Activated CD4-positive, alpha-beta T cell treated with anti-CD3 and anti-CD28 coated beads, Interleukin-2, Interleukin-4, amounts not matched to agents 100 ng/mL and 50 ng/mL, durations not matched to agents 16 hours and 8 hours (primary cell): ENCODE data around the gene LRP10.
"Not testable (repeated sequence)": the region's sequence is repeated elsewhere in the genome, so short reads cannot be mapped to it uniquely, and the experiment has no call there.

Experiments
- DNase-seq: peaks from one replicate; pipeline ENCODE4 v3.0.0-alpha.2; 2020; ENCODE audit warnings: low spot score

Gene LRP10

DNA sequence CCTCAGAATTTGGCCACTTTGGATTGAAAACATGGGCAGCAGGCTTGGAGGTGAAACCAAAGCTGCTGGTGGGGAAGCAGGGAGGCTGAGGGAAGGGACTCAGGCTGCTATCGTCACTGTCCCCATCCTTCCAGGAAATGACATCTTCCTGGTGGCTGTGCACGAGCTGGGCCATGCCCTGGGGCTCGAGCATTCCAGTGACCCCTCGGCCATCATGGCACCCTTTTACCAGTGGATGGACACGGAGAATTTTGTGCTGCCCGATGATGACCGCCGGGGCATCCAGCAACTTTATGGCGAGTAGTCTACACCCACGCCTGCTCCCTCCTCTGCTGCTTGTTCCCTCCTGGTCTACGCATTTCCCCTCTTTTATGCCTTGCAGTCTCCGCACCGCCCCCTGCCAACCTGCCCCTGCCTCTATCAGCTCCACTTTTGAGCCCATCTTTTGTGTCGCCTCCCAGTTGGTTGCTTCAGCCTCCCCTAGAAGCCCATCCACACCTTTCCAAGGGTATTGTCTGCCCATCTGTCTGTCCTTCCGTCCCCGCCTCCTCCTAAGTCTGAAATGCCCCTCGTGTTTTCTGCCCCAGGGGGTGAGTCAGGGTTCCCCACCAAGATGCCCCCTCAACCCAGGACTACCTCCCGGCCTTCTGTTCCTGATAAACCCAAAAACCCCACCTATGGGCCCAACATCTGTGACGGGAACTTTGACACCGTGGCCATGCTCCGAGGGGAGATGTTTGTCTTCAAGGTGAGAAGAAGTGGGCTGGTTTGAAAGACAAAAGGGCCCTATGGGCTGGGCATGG lies 28.2 kb upstream of the LRP10 start:
- no peak for DNase-seq

DNA sequence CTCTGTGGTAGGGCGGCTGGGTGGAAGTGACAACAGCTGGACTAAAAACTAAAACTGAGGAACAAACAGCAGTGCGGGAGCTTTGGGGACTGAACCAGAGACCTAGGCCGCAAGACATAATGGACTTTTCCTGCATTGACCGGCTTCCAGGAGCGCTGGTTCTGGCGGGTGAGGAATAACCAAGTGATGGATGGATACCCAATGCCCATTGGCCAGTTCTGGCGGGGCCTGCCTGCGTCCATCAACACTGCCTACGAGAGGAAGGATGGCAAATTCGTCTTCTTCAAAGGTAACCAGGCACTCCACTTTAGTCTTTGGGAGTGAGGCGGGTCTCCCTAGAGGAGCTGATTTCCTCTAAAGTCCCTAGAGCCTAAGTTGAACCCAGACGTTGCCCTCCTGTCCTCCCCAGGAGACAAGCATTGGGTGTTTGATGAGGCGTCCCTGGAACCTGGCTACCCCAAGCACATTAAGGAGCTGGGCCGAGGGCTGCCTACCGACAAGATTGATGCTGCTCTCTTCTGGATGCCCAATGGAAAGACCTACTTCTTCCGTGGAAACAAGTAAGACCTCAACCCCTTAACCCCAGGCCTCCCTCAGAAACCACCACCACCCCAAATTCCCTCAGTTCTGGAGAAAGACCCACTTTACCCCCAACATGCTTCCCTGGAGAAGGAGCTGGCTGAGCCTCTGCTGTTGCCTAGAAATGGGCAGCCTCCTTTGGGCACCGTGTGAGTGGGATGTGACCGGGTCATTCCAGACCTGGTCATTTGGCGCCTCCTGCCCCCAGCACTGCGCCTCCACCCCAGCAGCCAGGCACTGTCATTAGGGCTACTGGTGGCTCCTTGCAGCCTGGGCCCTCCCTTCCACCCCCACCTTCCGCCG lies 27.1 kb upstream of the LRP10 start:
- no peak for DNase-seq

DNA sequence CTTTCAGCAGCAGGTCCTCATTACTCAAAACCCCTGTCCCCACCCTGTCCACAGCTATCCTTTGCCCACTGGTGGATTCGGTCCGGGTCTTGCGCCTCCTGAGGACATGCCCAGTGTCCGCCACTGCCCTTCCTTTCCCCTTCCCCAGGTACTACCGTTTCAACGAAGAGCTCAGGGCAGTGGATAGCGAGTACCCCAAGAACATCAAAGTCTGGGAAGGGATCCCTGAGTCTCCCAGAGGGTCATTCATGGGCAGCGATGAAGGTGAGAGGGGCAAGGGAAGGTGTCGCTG lies 26.5 kb upstream of the LRP10 start:
- no peak for DNase-seq

DNA sequence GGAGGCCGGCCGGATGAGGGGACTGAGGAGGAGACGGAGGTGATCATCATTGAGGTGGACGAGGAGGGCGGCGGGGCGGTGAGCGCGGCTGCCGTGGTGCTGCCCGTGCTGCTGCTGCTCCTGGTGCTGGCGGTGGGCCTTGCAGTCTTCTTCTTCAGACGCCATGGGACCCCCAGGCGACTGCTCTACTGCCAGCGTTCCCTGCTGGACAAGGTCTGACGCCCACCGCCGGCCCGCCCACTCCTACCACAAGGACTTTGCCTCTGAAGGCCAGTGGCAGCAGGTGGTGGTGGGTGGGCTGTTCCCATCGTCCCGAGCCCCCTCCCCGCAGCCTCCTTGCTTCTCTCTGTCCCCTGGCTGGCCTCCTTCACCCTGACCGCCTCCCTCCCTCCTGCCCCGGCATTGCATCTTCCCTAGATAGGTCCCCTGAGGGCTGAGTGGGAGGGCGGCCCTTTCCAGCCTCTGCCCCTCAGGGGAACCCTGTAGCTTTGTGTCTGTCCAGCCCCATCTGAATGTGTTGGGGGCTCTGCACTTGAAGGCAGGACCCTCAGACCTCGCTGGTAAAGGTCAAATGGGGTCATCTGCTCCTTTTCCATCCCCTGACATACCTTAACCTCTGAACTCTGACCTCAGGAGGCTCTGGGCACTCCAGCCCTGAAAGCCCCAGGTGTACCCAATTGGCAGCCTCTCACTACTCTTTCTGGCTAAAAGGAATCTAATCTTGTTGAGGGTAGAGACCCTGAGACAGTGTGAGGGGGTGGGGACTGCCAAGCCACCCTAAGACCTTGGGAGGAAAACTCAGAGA lies 25.5 kb upstream of the LRP10 start:
- DNase-seq, result no peak

DNA sequence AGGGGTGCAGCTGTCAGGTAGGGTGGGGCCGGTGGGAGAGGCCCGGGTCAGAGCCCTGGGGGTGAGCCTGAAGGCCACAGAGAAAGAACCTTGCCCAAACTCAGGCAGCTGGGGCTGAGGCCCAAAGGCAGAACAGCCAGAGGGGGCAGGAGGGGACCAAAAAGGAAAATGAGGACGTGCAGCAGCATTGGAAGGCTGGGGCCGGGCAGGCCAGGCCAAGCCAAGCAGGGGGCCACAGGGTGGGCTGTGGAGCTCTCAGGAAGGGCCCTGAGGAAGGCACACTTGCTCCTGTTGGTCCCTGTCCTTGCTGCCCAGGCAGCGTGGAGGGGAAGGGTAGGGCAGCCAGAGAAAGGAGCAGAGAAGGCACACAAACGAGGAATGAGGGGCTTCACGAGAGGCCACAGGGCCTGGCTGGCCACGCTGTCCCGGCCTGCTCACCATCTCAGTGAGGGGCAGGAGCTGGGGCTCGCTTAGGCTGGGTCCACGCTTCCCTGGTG lies 24.7 kb upstream of the LRP10 start:
- DNase-seq, result no peak

DNA sequence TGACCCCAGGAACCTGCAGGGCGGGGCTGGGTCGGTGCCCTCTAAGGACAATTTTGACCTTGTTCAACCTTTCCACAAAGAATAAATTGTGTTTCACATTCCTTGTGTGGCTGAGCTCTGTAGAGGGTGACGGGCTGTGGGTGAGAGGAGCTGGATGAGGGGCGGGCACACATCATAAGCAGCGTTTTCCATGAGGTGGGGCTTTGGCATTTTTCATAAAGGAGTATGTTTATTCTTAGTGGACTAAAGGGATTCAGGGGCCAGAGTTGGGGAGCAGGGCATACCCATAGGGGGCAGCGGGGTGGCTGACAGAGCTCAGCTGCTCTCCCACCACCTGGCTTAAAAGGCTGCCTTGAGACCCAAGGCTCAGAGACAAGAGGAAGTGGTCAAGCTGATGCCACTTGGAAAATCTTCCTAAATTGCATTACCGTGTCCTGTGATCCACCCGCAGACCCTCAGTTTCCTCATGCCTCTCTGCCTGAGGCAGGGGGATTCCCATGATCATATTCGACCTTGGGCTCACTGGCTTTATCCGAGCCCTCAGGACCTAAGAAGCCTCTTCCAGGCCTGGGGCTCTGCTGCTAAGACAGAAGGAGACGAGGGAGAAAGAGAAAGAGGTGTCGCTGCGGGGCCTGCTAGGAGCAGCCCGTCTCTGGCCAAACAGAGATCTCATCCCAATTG lies 23.7 kb upstream of the LRP10 start:
- DNase-seq, result no peak

DNA sequence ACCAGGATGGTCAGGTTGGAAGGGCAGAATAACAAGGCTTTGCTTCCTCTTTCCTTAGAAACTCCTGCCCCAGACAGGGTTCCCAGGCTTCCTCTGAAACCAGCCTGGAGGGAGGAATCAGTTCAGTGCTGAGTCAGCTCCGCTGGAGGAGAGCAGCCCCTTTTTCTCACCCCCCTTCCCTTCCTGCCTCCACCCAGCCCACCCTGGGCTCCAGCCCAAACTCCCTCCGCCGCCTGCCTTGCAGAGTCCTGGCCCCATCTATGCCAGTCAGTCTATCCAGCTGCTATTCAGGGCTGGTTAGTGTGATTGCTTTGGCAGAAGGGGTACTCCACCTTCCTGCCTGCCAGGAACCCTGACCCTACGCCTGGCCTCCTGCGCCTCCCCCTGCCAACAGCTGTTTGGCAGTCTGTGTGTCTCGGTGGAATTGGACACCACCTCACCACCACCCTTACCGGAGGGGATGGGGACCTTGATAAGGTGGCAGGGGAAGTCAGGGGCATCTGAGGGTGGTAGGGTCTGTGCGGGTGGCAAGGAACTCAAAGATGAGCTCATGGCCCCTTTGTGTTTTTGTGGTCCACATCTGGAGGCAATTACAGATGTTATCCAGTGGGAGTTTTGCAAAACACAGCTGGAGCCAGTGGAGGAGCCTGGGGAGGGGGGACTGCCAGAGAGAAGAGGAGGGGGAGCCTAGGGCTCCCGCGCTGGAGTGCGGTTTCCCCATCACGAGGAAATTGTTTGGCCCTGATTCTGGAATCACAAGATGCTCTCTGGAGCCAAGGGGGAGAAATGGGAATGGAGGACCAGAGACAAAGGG lies 23.0 kb upstream of the LRP10 start:
- DNase-seq, result no peak

DNA sequence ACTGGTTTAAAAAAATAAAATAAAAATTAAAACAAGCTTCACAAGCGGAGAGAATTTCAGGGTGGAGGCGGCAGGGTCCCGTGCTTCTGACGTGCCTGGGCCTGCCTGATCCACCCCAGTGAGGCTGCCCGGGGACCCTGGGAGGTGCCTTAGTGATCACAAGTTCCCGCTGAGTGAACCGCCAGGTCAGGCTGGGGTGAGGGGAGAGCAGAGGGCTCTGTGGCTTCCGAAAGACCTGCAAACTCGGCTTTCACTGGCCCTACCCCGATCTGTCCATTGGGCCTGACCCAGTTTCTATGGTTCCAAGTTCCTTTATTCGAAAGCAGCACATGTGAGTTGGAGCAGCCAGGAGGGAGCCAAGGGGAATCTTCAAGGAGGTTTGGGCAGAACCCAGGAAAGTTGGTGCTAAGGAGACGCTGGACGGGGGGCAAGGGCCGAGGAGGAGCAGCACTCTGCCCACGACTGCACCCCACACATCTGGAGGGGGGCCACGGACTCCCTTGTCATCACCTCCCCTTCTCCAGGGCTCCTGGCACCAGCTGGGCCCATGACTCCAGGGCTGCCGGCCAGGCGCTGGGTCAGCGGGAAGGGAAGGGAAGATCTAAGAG lies 22.2 kb upstream of the LRP10 start:
- DNase-seq, result no peak

DNA sequence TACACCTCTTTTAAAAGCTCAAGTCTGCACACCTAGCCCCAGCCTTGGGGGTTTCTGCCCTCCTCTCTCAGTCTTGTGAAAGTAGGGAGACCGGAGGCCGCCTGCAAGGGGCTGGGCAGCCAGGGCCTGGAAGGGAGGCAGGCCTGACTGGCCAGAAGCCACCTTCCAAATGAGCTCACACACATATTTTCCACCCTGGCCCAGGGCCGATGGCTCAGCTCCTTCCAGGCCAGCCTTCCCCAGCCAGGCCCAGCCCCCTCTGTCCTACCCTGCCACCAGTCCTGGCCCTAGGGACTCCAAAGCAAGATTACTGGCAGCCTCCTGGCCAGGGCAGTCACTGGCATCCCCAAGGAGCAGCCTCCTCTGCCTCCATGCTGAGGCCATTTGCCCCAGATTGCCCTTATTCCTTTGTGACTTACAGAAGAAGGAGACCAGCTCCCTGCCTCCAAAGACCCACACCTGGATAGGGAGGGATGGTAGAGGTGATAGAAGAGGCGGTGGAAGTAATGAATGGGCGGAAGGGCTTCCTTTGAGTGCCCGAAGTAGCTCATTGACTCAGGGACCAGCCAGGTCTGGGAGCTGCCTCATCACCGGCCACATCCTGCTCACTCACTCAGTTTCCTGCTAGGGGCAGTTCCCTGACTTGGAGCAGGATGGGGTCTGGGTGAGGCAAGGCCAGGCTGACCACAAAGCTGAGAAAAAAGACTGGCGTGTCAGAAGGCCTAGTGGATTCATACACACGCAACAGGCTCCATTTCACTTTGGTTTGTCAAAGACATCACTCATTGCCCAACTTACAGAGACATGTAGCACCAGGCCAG lies 20.4 kb upstream of the LRP10 start:
- peak; percentile 74 for DNase-seq

DNA sequence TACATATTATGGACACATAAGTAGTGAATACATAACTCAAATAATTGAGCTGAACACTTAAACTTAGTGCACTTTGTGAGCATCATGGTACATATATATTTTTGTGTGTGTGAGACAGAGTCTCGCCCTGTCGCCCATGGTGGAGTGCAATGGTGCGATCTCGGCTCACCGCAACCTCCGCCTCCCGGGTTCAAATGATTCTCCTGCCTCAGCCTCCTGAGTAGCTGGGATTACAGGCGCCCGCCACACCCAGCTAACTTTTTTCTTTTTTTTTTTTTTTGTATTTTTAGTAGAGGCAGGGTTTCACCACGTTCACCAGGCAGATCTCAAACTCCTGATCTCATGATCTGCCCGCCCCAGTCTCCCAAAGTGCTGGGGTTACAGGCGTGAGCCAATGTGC lies 19.4 kb upstream of the LRP10 start:
- not testable (repeated sequence) for DNase-seq

DNA sequence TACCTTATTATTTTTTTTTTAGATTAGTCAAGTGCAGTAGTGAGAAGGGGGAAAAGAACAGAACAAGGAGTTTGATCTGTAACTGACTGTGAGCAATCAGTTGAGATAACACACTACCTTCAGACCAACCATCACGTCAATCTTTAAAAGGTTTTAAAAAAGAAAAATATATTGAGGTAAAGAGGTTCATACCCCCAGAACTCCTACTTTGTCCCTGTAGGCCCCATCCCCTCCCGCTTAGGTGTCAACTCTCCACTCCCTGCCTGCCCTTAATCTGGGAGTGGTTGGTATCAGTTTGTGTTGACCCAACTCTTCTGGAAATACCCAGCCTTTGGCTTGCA lies 19.0 kb upstream of the LRP10 start:
- no peak for DNase-seq

DNA sequence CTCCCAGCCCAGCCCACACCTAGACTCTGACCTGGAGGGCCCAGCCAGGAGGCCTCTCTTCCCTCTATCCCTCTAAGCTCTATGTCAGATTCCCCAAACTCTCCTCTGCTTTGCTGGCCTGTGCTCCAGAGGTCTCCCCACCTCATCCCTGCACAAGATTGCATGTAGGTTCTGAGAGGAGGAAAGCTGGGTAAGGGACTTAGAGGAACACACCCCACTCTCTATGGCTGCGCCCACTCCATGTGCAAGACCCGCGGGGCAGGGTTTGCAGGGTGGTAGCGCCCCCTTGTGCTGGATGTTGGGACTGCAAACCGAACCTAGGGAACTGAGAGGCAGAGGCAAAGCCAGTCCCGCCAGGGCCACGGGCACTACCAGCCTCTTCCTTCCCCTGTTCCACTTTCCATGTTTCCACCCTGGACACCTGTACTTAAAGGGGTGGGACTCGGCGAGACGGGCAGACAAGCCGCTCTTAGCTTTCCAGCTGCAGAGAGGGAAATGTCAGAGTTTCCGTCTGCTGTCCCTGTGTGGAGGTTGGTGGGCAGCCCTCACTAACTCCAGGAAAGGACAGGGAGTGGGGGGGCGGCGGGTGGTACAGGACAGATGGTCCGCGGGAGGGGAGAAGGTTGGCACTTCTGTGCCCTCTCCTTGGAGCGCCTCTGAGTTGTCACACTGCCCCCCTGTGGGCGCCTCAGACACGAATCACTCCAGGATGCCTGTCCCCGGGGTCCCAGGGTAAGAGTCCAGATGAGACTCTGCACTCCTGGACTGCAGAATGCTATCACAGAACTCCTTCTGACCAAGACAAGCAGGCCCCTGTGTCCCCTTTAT lies 18.4 kb upstream of the LRP10 start:
- peak; percentile 90 for DNase-seq

DNA sequence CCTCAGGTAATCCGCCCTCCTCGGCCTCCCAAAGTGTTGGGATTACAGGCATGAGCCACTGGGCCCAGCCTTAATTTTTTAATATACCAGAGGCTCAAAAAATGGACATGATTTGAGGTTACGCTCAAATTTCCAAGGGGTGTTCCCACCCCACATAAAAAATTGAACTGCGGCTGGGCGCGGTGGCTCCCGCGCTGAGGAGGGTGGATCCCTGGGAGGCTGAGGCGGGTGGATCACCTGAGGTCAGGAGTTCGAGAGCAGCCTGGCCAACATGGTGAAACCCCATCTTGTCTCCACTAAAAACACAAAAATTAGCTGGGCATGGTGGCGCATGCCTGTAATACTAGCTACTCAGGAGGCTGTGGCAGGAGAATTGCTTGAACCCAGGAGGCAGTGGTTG lies 17.2 kb upstream of the LRP10 start:
- not testable (repeated sequence) for DNase-seq

DNA sequence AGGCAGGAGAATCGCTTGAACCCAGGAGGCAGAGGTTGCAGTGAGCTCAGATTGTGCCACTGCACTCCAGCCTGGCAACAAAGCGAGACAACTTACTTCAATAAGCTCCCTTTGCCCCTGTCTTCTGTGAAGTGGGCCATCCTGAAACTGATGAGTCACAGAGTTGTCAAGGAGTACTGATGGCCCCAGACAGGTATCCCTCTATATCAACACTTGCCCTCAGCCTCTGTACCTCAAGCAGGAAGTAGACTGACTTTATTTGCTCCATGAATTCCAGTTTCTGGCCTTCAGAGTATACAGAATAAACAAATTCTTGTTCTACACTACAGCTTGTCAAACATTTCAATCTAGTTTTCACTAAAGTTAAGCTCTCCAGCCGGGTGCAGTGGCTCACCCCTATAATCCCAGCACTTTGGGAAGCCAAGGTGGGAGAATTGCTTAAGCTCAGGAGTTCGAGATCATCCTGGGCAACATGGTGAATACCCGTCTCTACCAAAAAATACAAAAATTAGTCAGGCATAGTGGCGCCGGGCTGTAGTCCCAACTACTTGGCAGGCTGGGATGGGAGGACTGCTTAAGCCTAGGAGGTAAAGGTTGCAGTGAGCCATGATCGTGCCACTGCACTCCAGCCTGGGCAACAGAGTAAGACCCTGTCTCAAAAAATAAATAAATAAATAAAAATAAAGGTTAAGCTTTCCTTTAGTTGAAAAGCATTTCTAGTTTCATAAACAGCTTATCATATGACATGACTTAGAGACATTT lies 16.4 kb upstream of the LRP10 start:
- peak; percentile 36 for DNase-seq

DNA sequence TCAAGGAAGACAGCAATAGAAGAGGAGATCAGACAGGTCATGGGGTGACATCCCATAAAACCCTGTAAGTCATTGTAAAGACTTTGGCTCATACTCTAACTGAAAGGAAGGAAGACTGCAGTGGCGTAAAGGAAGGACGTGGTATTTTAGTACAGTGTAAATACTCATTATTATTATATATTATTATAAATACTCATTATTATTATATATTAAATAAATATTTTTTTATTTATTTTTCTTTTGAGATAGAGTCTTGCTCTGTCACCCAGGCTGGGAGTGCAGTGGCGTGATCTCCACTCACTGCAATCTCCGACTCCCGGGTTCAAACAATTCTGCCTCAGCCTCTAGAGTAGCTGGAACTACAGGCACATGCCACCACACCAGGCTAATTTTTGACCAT lies 15.1 kb upstream of the LRP10 start:
- no peak for DNase-seq

DNA sequence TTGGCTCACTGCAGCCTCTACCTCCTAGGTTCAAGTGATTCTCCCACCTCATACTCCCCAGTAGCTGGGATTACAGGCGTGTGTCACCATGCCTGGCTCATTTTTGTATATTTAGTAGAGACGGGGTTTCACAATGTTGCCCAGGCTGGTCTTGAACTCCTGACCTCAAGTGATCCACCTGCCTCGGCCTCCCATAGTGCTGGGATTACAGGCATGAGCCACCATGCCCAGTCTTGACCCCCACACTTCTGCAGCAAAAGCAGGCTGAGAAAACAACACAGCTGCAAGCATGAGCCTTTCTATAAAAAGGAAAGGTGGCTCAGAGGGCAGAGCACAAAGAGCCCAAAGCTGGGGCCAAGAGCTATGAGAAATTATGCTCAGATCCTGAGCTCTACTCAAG lies 11.2 kb upstream of the LRP10 start:
- DNase-seq, result not testable (repeated sequence)

DNA sequence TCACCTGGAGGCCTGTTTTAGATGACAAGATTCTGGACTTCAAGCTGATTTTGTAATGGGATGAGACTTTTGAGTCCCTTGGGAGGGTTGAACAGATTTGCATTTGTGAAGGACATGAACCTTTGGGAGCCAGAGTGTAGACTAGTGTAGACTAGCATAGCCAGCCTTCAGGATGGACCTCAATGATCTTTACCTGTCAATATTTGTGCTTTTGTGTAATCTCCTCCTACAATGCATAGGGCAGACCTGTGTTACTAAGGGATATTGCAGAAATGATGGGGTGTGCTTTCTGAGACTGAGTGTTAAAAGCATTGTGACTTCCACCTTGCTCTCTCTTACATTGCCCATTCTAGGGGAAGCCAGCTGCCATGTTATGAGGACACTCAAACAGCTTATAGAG lies 9.9 kb upstream of the LRP10 start:
- no peak for DNase-seq

DNA sequence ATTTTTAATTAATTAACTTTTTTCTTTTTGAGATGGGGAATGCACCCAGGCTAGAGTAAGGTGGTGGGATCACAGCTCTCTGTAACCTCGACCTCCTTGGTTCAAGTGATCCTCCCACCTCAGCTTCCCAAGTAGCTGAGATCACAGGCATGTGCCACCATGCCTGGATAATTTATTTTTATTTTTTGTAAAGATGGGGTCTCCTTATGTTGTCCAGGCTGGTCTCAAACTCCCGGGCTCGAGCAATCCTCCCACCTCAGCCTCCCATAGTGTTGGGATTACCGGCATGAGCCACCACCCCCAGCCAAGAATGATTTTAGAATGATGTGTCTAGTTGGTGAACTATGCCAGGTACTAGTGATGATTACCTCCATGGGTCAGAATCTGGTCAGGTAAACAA lies 6.6 kb upstream of the LRP10 start:
- no peak for DNase-seq
